Testis (tissue), 3 donors: ENCODE data around the gene OTOP2. TPM values are rescaled to one million over a fixed set of nuclear protein-coding genes. Genes with fewer than 3 reads are reported as not detected.
"Not testable (repeated sequence)": the region's sequence is repeated elsewhere in the genome, so short reads cannot be mapped to it uniquely, and the experiment has no call there.

ENCODE experiments used
- DNase-seq: peaks from one replicate; pipeline ENCODE4 v3.0.0-alpha.2; 2019
- H3K27ac ChIP-seq, 2 donors: fragments of 200-600 bp; sonication (generic); one replicate each; pipeline ENCODE4 v1.5.1; 2019
- H3K27me3 ChIP-seq: fragments of 200-600 bp; sonication (generic); one replicate; pipeline ENCODE4 v1.5.1; 2019
- H3K36me3 ChIP-seq: fragments of 200-600 bp; sonication (generic); one replicate; pipeline ENCODE4 v1.5.1; 2017; ENCODE audit warnings: low read depth; ENCODE audit errors: missing control alignments
- H3K4me1 ChIP-seq: fragments of 200-600 bp; sonication (generic); one replicate; pipeline ENCODE4 v1.5.1; 2019
- H3K4me3 ChIP-seq, 2 donors: fragments of 200-600 bp; sonication (generic); one replicate each; pipeline ENCODE4 v1.5.1; 2017 to 2019
- H3K9me3 ChIP-seq: fragments of 200-600 bp; sonication (generic); one replicate; pipeline ENCODE4 v1.5.1; 2017
- CTCF ChIP-seq, 3 experiments: fragments of 450-650 bp in 2 of 3; fragments of 200-600 bp in 1 of 3; sonication (generic) in 1 of 3; IDR thresholded peaks; one replicate each; pipeline ENCODE4 v1.5.1; 2016 to 2019; ENCODE audit warnings: antibody characterized with exemption in 3 of 3, mild to moderate bottlenecking in 2 of 3, moderate library complexity in 1 of 3
- POLR2A ChIP-seq: fragments of 450-650 bp; IDR thresholded peaks from one replicate; pipeline ENCODE4 v1.6.1; 2017; ENCODE audit warnings: antibody characterized with exemption, mild to moderate bottlenecking, moderate library complexity
- WGBS, 2 donors: methylation state at CpG; one replicate each; pipeline ENCODE4 v1.1.5; 2018; 5-methylcytosine and 5-hydroxymethylcytosine counted together
- intact Hi-C: fragments of 100-400 bp; cut with DNase I; formaldehyde crosslinking; loops from one replicate; pipeline ENCODE4 v1.15.1; 2023; ENCODE audit warnings: low total_unique reads
- polyA plus RNA-seq: library from polyadenylated mRNA; stranded (reverse); fragments of 350-450 nt; fragmentation: Illumina TruSeq; extraction: RNeasy Lipid Tissue Mini Kit (QIAGEN cat#74804); gene quantifications from one replicate; pipeline ENCODE4 v1.2.3, GENCODE V29; 2014; ENCODE audit warnings: low read depth, low replicate concordance; ENCODE audit not compliant: insufficient read depth
- total RNA-seq, 2 donors: library from RNA; depleted of rRNA; stranded (reverse); fragments of >200 nt; gene quantifications; one replicate each; pipeline ENCODE4 v1.2.3, GENCODE V29; 2016

The OTOP2 gene
- total and polyA plus RNA-seq, 3 donors from 2014 or later: 2.4 to 5.7 (median 5.7) TPM

- TF ChIP-seq POLR2A: no peak
- TF ChIP-seq CTCF (IDR thresholded peaks at IDR 0.05): no peak
- no peaks in the 10 kb centered on the region for H3K27me3 ChIP-seq
- peaks cover 9% of the 10 kb centered on the region for H3K4me1 ChIP-seq
- WGBS, 2 donors: 79 to 86% methylated on average over 3 of the region's 3 CpGs
- intact Hi-C loops: no loop called here
- no peaks in the 10 kb centered on the region for H3K36me3 ChIP-seq
- no peak for DNase-seq
- no peak overlapping the region for H3K4me3 ChIP-seq
- H3K27ac ChIP-seq: no peak overlapping the region
- no peaks in the 10 kb centered on the region for H3K9me3 ChIP-seq
Observed at GRCh38 chr17:74978240-74978639, 54.2 kb downstream of the OTOP2 start.

DNA sequence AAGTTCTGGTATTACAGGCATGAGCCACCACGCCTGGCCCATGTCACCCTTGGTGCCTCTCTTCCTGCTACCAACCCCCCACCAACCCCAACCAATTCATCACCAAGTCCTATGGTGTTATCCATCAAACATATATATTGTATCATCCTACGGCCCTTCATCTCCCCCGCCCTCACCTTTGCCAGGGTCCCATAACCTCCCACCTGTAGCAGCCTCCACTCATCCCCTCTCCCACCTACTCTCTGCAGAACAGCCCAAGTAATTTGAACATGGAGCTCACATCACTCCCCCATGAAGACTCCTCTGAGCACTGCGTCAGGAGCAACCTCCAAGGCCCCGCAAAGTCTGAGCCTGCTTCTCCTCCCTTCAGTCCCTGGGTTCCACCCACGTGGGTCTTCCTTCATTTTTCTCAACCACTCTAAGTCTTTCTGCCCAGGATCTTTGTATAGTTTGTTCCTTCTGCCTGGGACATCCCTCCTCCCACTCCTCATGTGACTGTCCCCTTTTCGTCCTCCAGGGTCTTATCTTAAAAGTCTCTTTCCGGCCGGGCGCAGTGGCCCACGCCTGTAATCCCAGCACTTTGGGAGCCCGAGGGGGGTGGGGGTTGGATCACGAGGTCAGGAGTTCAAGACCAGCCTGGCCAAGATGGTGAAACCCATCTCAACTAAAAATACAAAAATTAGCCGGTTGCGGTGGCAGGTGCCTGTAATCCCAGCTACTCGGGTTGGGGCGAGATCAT lies 55.5 kb downstream of the OTOP2 start:
- 68 to 72% methylated on average over 17 of the region's 17 CpGs for WGBS, 2 donors
- Histone ChIP-seq H3K4me3 (no peak overlapping the region), H3K4me1 (peaks cover 9% of the 10 kb centered on the region), H3K27me3 (no peaks in the 10 kb centered on the region), H3K27ac (no peak overlapping the region), H3K36me3 (no peaks in the 10 kb centered on the region), H3K9me3 (no peaks in the 10 kb centered on the region)
- DNase-seq: no peak
- intact Hi-C loops: no loop called here
- TF ChIP-seq CTCF (IDR thresholded peaks at IDR 0.05) (no peak), POLR2A (no peak)

DNA sequence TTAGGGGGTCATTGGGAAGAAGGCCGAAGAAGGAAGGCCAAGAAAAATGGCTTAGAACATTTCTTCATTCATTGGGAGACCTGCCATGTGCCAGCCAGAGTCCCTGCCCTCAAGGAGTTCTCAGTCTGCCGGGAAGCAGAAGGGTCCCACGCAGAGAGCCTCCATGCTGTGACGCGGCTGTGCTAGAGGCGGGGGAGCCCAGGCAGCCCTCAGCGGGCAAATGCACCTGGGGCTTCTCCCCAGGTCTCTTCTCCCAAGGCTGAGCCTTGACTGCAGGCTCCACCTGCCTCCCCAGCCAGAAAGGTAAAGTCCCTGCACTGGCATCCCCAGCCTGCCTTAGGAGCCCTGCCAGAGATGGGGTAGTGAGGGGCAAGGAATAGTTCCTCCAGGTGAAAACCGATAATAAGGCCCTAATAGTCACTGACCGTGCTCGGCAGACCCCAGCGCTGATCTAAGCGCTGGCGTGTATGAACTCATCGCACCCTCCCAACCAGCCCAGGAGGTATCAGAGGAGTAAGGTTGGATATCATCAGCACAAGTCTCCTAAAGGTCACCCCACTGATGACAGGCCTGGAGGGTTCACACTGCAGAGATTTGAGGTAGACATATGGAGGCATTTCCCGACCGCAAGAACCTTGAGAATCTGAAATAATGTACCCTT lies 57.4 kb downstream of the OTOP2 start:
- no peaks in the 10 kb centered on the region for H3K36me3 ChIP-seq
- TF ChIP-seq POLR2A: no peak
- WGBS, 2 donors: 23 to 42% methylated on average over 16 of the region's 16 CpGs
- peak overlapping the region; percentile 60 to 80 for H3K4me3 ChIP-seq
- peak overlapping the region; percentile 69 to 81 for H3K27ac ChIP-seq
- no peak for DNase-seq
- no peaks in the 10 kb centered on the region for H3K27me3 ChIP-seq
- intact Hi-C loops: no loop called here
- no peaks in the 10 kb centered on the region for H3K9me3 ChIP-seq
- H3K4me1 ChIP-seq: peaks cover 9% of the 10 kb centered on the region

DNA sequence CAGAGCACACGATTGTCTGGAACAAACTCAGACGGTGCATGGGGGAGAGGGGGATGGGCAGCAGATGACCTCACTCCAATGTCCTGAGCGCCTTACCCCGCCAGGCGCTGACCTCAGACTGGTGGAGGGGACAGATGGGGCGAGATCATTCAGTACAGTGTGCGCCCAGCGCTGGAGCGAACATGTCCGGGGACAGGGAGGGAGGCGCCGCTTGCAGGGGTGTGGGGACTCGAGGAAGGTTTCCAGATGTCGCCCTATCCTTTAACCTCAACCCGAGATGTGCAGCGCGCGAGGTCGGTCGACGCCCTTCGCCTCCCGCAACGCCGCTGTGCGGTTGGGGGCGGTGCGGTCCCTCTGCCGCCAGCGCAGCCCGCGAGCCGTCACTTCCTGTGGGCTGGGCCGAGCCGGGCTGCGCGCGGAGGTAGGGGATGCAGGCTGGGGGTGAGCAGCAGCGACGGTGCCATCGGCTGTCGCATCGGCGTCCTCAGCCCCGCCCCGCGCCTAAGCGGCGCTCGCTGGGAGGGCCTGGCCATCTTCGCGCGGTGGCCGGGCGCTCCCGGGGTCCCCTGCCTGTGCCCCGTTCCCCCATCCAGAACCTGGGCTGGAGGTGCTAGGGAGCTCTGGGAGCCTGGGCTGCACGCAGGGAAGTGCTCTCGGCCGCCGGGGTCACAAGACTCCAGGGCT lies 58.0 kb downstream of the OTOP2 start:
- intact Hi-C loops: no loop called here
- no peaks in the 10 kb centered on the region for H3K9me3 ChIP-seq
- H3K27me3 ChIP-seq: no peaks in the 10 kb centered on the region
- H3K36me3 ChIP-seq: no peaks in the 10 kb centered on the region
- peaks cover 12% of the 10 kb centered on the region for H3K4me1 ChIP-seq
- peak overlapping the region; percentile 69 to 81 for H3K27ac ChIP-seq
- 0 to 1% methylated on average over 22 to 39 of the region's 61 CpGs for WGBS, 2 donors
- DNase-seq: peak; percentile 81
- H3K4me3 ChIP-seq: peak overlapping the region; percentile 60 to 80
- TF ChIP-seq CTCF (IDR thresholded peaks at IDR 0.05) (no peak), POLR2A (no peak)

DNA sequence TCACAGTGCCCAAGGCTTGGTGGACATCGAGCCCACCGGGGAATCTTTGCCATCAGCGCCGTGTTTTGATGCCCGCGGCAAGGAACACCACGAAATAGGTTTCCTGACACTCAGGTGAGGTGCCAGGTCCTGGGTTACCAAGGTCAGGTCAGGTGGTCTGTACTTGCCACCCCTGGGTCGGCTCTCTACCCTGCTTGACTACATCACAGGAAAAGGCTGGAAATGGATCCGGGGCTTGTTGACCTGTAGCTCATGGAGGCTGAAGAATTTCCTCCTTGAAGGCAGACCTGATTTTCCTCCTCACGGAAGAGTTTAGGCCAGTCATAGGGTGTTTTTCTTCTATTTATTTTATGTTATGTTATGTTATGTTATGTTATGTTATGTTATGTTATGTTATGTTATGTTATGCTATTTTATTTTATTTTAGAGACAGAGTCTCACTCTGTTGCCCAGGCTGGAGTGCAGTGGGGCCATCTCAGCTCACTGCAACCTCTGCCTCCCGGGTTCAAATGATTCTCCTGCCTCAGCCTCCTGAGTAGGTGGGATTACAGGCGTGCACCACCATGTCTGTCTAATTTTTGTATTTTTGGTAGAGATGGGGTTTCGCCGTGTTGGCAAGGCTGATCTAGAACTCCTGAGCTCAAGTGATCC lies 58.7 kb downstream of the OTOP2 start:
- H3K27me3 ChIP-seq, H3K36me3 ChIP-seq, intact Hi-C loops, H3K9me3 ChIP-seq: not testable (repeated sequence)
- H3K4me1 ChIP-seq: peaks cover 14% of the 10 kb centered on the region
- WGBS, 2 donors: 36 to 48% methylated on average over 8 to 14 of the region's 14 CpGs
- peak overlapping the region; percentile 60 to 80 for H3K4me3 ChIP-seq
- DNase-seq: peak; percentile 55
- peak overlapping the region; percentile 69 to 81 for H3K27ac ChIP-seq

Other genes starting within 250 kb of the OTOP2 start
- gene CD300LF, start 211.3 kb upstream of the OTOP2 start, total RNA-seq: 1 to 10 TPM in 1 of 2 donors, under 1 TPM in 1; 0.43 to 1.1 TPM
- gene CD300LF, start 211.3 kb upstream of the OTOP2 start, polyA plus RNA-seq: 0.79 TPM
- under 1 TPM; 0.81 to 0.94 TPM for gene RAB37, start 187.0 kb upstream of the OTOP2 start, total RNA-seq
- 1.9 TPM for gene RAB37, start 187.0 kb upstream of the OTOP2 start, polyA plus RNA-seq
- gene NHERF1, start 175.6 kb upstream of the OTOP2 start, total RNA-seq: 10 to 100 TPM; 26.9 to 28.6 TPM
- gene NHERF1, start 175.6 kb upstream of the OTOP2 start, polyA plus RNA-seq: 69.2 TPM
- 10 to 100 TPM; 45.6 to 51.3 TPM for gene NAT9, start 147.9 kb upstream of the OTOP2 start, total RNA-seq
- 43.8 TPM for gene NAT9, start 147.9 kb upstream of the OTOP2 start, polyA plus RNA-seq
- gene GRIN2C, start 64.4 kb upstream of the OTOP2 start, total RNA-seq: 10 to 100 TPM; 20.1 to 20.8 TPM
- 7.7 TPM for gene GRIN2C, start 64.4 kb upstream of the OTOP2 start, polyA plus RNA-seq
- gene FDXR, start 51.3 kb upstream of the OTOP2 start, total RNA-seq: 100 to 1,000 TPM; 204 to 216 TPM
- 97.1 TPM for gene FDXR, start 51.3 kb upstream of the OTOP2 start, polyA plus RNA-seq
- 1 to 10 TPM; 1.4 to 2.0 TPM for gene FADS6, start 30.6 kb upstream of the OTOP2 start, total RNA-seq
- gene FADS6, start 30.6 kb upstream of the OTOP2 start, polyA plus RNA-seq: 0.95 TPM
- 1 to 10 TPM; 2.0 to 2.1 TPM for gene USH1G, start 1.0 kb upstream of the OTOP2 start, total RNA-seq
- gene USH1G, start 1.0 kb upstream of the OTOP2 start, polyA plus RNA-seq: 1.1 TPM
- under 1 TPM in 1 of 2 donors, not detected in 1; 0.12 TPM for gene OTOP3, start 11.6 kb downstream of the OTOP2 start, total RNA-seq
- not detected for gene OTOP3, start 11.6 kb downstream of the OTOP2 start, polyA plus RNA-seq
- 10 to 100 TPM; 40.9 to 45.8 TPM for gene HID1, start 48.5 kb downstream of the OTOP2 start, total RNA-seq
- gene HID1, start 48.5 kb downstream of the OTOP2 start, polyA plus RNA-seq: 18.6 TPM
- gene CDR2L, start 63.4 kb downstream of the OTOP2 start, total RNA-seq: 10 to 100 TPM; 39.5 to 39.6 TPM
- gene CDR2L, start 63.4 kb downstream of the OTOP2 start, polyA plus RNA-seq: 16.6 TPM
- 10 to 100 TPM; 24.3 to 38.1 TPM for gene MRPL58, start 88.4 kb downstream of the OTOP2 start, total RNA-seq
- 20.9 TPM for gene MRPL58, start 88.4 kb downstream of the OTOP2 start, polyA plus RNA-seq
- 100 to 1,000 TPM; 126 to 148 TPM for gene ATP5PD, start 122.7 kb downstream of the OTOP2 start, total RNA-seq
- 190 TPM for gene ATP5PD, start 122.7 kb downstream of the OTOP2 start, polyA plus RNA-seq
- gene KCTD2, start 123.0 kb downstream of the OTOP2 start, total RNA-seq: 100 to 1,000 TPM; 122 to 135 TPM
- gene KCTD2, start 123.0 kb downstream of the OTOP2 start, polyA plus RNA-seq: 88.9 TPM
- gene SLC16A5, start 163.7 kb downstream of the OTOP2 start, total RNA-seq: 10 to 100 TPM in 1 of 2 donors, 1 to 10 TPM in 1; 6.4 to 11.1 TPM
- 6.9 TPM for gene SLC16A5, start 163.7 kb downstream of the OTOP2 start, polyA plus RNA-seq
- 10 to 100 TPM in 1 of 2 donors, 1 to 10 TPM in 1; 10.0 to 11.8 TPM for gene ARMC7, start 185.7 kb downstream of the OTOP2 start, total RNA-seq
- gene ARMC7, start 185.7 kb downstream of the OTOP2 start, polyA plus RNA-seq: 12.6 TPM
- 10 to 100 TPM; 76.5 to 83.6 TPM for gene NT5C, start 207.5 kb downstream of the OTOP2 start, total RNA-seq
- 22.2 TPM for gene NT5C, start 207.5 kb downstream of the OTOP2 start, polyA plus RNA-seq
- gene JPT1, start 230.2 kb downstream of the OTOP2 start, total RNA-seq: 100 to 1,000 TPM; 234 to 371 TPM
- gene JPT1, start 230.2 kb downstream of the OTOP2 start, polyA plus RNA-seq: 758 TPM